OCI-LY7 (cell line): ENCODE results near the gene MRAS.

Experiments used
- EZH2phosphoT487 ChIP-seq: fragments of 200-600 bp; sonication (generic); IDR thresholded peaks from 2 replicates; pipeline ENCODE4 v1.6.1; 2018; ENCODE audit warnings: low read depth, borderline replicate concordance, mild to moderate bottlenecking, mixed run types, antibody characterized with exemption, low read length, moderate library complexity, mixed read lengths
- TF ChIP-seq, protein P1 (sequence below): fragments of 200-600 bp; sonication (generic); conservative IDR thresholded peaks from 2 replicates; pipeline ENCODE4 v1.5.1; 2014; ENCODE audit warnings: mild to moderate bottlenecking, antibody characterized with exemption, low read length, moderate library complexity, mixed read lengths

DNA sequence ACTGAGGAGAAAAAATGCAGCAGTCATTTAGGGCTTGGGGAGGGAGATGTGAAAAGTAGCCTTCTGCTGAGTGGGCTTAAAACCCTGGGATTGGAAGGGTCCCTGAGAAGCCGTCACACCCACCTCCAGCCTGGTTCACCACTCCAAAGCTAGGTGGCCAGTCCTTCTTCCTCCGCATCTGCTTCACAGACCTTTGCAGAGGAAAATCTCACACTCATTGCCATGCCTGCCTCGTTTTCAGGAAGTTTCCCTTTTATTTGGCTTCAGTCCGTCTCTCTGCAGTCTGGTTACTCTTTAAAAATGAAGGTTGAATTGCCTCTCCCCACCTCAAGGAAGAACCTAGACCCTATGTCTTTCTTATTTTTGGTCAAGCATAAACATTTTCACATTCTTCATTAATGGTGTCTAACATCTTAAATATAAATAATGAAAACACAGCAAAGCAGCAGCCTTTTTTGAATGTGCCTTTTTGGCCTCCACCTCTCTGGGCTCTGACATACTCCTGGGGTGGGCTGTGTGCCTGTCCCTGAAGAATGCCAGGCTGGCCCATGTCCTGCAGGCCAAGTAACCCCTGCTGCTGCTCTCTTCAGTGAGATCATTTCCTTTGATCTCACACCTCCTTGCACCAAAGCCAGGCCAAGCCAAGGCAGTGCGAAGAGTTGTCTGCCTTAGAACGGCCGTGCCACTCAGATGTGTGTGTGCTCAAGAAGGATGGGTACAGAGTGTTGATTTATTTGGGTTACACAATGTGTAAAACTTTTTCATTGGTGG is 11.0 kb downstream of the MRAS start:
- TF ChIP-seq, protein P1, sequence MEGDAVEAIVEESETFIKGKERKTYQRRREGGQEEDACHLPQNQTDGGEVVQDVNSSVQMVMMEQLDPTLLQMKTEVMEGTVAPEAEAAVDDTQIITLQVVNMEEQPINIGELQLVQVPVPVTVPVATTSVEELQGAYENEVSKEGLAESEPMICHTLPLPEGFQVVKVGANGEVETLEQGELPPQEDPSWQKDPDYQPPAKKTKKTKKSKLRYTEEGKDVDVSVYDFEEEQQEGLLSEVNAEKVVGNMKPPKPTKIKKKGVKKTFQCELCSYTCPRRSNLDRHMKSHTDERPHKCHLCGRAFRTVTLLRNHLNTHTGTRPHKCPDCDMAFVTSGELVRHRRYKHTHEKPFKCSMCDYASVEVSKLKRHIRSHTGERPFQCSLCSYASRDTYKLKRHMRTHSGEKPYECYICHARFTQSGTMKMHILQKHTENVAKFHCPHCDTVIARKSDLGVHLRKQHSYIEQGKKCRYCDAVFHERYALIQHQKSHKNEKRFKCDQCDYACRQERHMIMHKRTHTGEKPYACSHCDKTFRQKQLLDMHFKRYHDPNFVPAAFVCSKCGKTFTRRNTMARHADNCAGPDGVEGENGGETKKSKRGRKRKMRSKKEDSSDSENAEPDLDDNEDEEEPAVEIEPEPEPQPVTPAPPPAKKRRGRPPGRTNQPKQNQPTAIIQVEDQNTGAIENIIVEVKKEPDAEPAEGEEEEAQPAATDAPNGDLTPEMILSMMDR = no peak
- no peak for TF ChIP-seq EZH2phosphoT487
